Stimulated activated CD4-positive, alpha-beta T cell treated with anti-CD3 and anti-CD28 coated beads, Interleukin-4, amount 100 ng/mL, for 1 hour (primary cell): ENCODE data around the gene RNASE8.

Experiments
- DNase-seq: peaks from one replicate; pipeline ENCODE4 v3.0.0-alpha.2; 2020

Gene RNASE8

GRCh38 chr14:21074398-21075272, 17.0 kb downstream of the RNASE8 start:
- no peak for DNase-seq

DNA sequence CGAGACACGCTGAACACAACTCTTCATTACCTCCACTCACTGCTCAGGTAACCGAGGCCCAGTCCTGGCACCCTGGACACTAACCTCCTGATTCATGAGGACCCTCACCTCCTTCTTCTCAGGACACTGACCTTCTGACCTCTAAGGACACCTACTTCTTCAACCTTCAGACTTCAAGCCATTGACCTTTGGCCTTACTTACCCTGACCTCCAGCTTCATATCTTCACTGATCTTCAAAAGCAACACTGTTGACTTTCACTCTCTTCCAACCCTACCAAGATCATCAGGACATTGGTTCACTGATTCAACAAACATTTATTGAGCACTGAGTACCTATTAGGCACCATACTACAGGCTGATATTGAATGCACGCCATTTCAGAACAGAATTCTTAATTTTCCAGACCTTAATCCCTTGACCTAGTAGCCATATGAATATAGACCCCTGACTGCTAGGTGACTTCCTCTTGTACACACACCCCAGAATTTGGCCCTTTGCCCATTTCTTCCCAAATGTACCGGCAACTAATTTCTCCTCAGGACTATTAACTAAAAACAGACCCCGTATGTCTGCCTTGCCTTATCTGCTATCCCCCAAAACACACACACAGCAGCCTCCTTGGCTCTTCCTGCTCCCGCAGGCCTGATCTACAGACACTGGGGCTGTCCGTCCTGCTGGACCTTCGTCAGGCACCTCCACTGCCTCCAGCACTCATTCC, 18.3 kb downstream of the RNASE8 start:
- DNase-seq = no peak

DNA sequence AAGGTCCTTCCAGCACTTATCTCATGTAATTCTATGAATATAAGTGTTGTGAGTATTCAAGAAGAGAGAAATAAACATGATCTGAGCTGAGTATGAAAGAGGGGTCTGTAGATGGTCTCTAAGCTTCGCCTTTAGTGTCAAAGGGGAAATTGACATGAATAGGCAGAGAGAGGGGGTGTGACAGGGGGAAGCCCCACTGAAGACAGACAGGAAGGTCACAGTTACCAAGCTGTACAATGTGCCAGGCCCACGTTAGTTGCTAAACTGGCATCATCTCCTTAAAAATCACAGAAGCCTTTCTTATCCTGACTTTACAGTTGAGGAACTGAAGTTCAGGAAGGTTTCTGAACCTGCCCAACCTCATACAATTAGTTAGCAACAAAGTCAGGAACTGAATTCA, 20.1 kb downstream of the RNASE8 start:
- no peak for DNase-seq

DNA sequence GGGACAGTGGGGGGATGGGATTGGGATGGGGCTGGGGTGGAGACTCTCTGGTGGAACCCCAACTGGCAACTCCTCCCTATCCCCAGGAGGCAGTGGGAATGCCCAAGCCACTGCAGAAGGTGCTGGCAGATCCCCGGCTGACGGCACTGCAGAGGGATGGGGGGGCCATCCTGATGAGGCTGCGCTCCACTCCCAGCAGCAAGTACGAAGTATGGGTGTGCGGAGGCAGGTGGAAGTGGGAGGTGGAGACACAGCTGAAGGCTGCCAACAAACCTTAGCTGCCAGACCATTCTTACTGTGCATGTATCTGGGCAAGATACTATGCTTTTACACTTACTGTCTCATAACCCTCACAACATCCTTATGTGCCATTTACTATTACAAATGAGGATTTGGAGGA, 20.7 kb downstream of the RNASE8 start:
- DNase-seq = no peak

GRCh38 chr14:21078726-21079125, 21.1 kb downstream of the RNASE8 start:
- DNase-seq = no peak

- DNase-seq = no peak
Measured at GRCh38 chr14:21081521-21082142, 24.0 kb downstream of the RNASE8 start.

GRCh38 chr14:21083565-21084325, 26.1 kb downstream of the RNASE8 start:
- DNase-seq = no peak

DNA sequence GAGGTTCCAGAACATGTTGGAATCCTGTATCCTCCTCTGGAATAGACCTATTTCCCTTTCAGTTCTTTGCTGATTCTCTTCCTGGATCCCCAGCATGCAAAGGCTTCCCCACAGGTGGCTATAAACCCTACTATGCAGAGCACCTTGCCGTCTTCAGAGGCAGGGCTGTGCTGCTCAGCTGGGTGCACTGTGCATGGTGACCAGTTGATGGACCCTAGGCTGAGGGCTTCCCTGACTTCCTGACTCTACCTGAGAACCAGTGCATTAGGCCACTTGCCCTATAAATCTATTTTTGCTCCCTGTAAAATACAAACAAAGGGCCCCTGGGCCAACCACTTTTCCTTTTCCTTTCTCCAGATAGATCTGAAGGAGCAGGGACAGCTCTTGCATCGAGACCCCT, 26.8 kb downstream of the RNASE8 start:
- no peak for DNase-seq

DNA sequence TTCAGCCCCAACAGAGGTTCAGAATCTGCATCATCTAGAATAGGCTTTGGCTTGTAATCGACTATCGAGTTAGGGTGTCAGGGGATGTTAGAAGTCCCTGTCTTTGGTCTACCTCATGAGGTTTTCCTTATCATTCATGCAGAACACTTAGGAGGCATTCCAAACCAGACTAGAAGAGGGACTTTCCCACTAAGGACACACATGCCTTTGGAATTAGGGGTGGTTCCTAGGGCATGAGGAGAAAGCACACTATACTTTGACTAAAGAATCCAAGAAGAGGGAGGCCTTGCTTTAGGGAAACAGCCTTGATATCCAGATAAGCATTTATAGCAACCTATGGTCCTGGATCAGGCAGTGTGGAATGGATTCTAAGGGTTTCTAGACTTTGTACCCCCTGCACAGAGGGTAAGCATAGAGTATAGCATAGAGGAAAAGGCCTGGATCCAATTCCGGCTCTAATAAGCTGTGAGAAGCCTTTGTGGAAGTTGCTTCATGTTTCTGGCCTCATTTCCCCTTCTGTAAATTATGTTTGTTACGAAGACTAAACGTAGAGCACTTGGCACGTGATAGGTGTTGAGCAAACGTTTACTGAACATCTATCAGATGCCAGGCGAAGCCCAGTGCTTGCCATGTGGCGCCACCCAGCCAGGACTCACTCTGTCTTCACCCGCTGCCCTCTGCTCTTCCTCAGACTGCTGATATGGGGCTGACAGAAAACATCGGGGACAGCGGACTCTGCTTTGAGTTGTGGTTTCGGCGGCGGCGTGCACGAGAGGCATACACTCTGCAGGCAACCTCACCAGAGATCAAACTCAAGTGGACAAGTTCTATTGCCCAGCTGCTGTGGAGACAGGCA, 27.6 kb downstream of the RNASE8 start:
- DNase-seq = no peak

DNA sequence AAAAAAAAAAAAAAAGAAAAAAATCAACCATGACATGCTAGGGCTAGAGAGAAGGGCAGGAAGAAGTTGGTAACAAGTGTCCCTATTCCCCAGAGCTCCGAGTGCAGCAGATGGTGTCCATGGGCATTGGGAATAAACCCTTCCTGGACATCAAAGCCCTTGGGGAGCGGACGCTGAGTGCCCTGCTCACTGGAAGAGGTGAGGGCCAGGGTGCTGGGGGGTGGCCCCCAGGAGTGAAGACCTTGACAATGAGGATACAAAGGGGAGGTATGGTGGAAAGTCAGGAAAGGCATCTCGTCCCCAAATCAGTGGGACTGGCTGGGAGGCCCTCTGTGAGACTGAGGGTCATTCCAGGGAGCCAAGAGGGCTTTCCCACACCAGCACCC, 29.3 kb downstream of the RNASE8 start:
- no peak for DNase-seq

- no peak for DNase-seq
Measured at GRCh38 chr14:21087294-21088091, 29.9 kb downstream of the RNASE8 start.

DNA sequence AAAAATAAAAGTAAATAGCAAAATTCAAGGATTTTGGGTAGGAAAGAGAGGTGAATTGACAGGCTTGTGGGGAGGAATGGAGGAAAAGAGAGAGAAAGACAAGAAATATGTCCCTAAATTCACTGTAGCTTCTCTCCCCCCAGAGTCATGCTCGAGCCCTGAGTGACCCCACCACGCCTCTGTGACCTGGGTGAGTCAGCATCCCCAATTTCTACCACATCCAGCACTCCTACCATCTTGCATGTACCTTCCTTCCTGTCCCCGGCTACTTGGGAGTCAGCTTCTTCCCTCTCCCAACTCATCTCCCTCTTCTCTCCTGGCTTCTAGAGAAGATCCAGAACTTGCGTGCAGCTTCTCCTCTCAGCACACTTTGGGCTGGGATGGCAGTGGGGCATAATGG, 31.1 kb downstream of the RNASE8 start:
- DNase-seq = no peak

GRCh38 chr14:21089271-21089670, 31.6 kb downstream of the RNASE8 start:
- DNase-seq = no peak

DNA sequence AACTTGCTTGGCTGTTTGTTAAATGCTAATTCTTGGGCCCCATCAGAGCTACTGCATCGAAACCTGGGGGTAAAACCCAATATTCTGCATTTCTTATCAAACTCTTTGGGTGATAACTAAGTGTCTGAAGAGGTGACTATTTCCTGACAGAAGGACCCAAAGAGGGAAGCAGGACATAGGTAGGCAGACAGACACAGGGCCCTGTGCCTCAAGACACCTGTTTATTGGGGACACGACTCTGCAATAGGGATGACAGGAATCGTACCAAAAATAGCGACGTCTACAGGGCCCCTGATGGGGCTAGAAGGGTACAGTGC, 32.2 kb downstream of the RNASE8 start:
- no peak for DNase-seq

DNA sequence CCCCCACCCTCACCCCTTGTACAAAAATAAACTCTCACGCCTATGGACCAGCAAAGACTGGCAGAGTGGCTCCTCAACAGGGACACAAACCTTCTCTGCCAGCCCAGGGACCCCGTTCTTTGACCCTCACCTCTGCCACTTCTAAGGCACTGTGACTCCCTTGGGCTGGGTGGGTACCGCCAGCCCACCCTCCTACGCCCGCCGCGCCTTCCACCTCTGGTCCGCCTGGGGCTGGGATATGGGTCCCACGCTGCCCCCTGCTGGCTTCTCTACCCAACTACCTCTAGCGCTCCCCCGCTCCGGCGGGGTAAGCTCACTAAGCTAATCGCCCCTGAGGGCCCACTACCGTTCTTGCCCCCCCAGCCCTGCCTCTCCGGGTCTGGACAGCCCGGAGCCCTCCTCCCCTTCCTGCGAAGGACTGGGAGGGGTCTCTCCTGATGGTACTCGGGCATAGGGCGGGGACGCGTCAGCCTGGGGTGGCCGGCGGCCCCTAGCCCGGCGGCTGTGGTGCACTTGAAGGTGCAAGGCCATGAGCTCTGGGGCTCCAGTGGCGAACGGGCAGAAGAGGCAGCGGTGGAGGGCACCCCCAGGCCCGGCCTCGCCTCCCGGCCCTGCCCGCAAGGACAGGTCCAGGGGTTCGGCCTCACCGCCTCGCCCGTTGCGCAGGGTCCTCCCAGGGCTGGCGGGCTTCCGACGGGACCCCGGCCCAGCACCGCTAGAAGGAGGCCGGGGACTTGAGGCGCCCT, 32.7 kb downstream of the RNASE8 start:
- no peak for DNase-seq

- DNase-seq = no peak
Measured at GRCh38 chr14:21090940-21091663, 33.5 kb downstream of the RNASE8 start.

- no peak for DNase-seq
Measured at GRCh38 chr14:21091821-21092272, 34.2 kb downstream of the RNASE8 start.

DNA sequence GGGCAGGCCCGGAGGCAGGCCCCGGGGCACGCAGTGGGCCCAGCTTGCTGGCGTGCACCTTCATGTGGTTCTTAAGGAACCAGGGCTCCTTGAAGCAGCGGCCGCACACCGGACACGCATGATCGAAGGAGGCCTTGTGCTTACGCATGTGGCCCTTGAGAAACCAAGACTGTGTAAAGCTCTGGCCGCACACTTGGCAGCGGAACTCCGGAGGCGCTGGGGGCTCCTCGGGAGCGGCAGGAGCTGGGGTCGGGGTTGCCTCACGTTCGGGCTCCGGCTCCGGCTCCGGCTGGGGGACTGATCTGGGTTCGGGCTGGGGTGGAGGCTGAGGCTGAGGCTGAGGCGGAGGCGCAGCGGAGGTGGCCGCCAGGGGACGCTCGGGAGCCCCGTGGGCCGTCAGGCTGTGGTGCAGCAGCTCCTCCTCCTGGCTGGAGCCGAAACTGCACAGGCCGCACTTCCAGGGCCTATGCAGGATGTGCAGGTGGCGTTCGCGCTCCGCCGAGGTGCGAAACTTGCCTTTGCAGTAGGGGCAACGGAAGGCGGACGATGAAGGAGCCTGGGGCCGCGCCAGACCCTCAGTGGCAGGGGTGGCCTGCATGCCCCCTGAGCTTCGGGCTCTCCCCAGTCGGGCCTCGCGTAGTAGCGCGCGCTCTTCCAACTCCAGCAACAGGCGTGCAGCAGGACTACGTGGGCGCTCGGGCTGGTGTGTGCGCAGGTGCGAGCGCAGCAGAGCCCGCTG, 34.8 kb downstream of the RNASE8 start:
- peak; percentile 95 for DNase-seq

DNA sequence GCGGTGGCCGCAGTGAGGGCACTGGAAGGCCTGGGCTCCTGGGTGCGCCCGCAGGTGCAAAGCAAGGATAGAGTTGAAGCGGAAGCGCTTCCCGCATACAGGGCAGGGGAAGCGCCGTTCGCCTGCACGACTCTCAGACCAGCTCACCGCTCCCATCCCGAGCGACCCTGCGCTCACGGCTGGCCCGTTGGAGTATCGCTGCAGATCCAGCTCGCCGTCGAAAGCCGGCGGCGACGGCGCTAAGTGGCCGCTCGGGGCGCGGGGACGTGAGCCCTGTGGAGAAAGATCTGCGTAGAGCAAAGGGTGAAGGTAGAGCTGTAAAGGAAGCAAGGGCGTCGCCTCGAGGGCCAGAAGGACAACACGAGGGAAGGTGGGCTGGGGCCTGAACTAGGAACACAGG, 35.4 kb downstream of the RNASE8 start:
- DNase-seq = no peak
